Astrocyte of the hippocampus (primary cell): ENCODE results near the gene STAG2.
A peak's percentile ranks its signal among the peaks of the same experiment; 100 is the strongest.
"Not testable (repeated sequence)": the region's sequence is repeated elsewhere in the genome, so short reads cannot be mapped to it uniquely, and the experiment has no call there.

Experiments used
- DNase-seq: peaks from one replicate; pipeline ENCODE4 v3.0.0; 2011; ENCODE audit warnings: low read depth, low spot score

STAG2 gene

GRCh38 chrX:123961268-123962005, at the start of gene STAG2:
Gene STAG2 (plus strand): TSS chrX:123961706. CDS start chrX:124022628, 60,922 bp downstream.
- DNase-seq: peak; percentile 88

GRCh38 chrX:123917069-123917468, 44.4 kb upstream of the STAG2 start:
- no peak for DNase-seq

- DNase-seq: no peak
These were observed 43.3 kb upstream of the STAG2 start for GRCh38 chrX:123918106-123918721.

GRCh38 chrX:123920105-123920785, 41.3 kb upstream of the STAG2 start:
- peak; percentile 59 for DNase-seq

GRCh38 chrX:123923211-123923610, 38.3 kb upstream of the STAG2 start:
- DNase-seq: no peak

- DNase-seq: no peak
These were observed 37.3 kb upstream of the STAG2 start for GRCh38 chrX:123924186-123924585.

GRCh38 chrX:123927845-123928244, 33.7 kb upstream of the STAG2 start:
- no peak for DNase-seq

- not testable (repeated sequence) for DNase-seq
These were observed 29.5 kb upstream of the STAG2 start for GRCh38 chrX:123932055-123932454.

- no peak for DNase-seq
These were observed 18.4 kb upstream of the STAG2 start for GRCh38 chrX:123943074-123943473.

- DNase-seq: no peak
These were observed 18.0 kb upstream of the STAG2 start for GRCh38 chrX:123943488-123943887.

GRCh38 chrX:123949846-123950245, 11.7 kb upstream of the STAG2 start:
- DNase-seq: no peak

GRCh38 chrX:123959281-123960063, 2.0 kb upstream of the STAG2 start:
- DNase-seq: peak; percentile 45

GRCh38 chrX:123960956-123961267, 594 bp upstream of the STAG2 start:
- no peak for DNase-seq

GRCh38 chrX:123962006-123962467, 531 bp downstream of the STAG2 start:
- no peak for DNase-seq

- peak; percentile 96 for DNase-seq
These were observed 1.4 kb downstream of the STAG2 start for GRCh38 chrX:123962794-123963373.

GRCh38 chrX:123964156-123964834, 2.8 kb downstream of the STAG2 start:
- peak; percentile 16 for DNase-seq

- DNase-seq: no peak
These were observed 4.2 kb downstream of the STAG2 start for GRCh38 chrX:123965712-123966111.

- DNase-seq: no peak
These were observed 6.0 kb downstream of the STAG2 start for GRCh38 chrX:123967497-123967896.

GRCh38 chrX:123968383-123969050, 7.0 kb downstream of the STAG2 start:
- DNase-seq: no peak

GRCh38 chrX:123971982-123972381, 10.5 kb downstream of the STAG2 start:
- no peak for DNase-seq
